DMS153 treated with DMSO at 0.1 percent for 48 hours (cell line): ENCODE results near the gene SOCS3.

ENCODE experiments used
- DNase-seq: peaks from one replicate; lab custom pipeline; 2025; ENCODE audit not compliant: unreplicated experiment; lab: John Stamatoyannopoulos, UW

SOCS3 gene

DNA sequence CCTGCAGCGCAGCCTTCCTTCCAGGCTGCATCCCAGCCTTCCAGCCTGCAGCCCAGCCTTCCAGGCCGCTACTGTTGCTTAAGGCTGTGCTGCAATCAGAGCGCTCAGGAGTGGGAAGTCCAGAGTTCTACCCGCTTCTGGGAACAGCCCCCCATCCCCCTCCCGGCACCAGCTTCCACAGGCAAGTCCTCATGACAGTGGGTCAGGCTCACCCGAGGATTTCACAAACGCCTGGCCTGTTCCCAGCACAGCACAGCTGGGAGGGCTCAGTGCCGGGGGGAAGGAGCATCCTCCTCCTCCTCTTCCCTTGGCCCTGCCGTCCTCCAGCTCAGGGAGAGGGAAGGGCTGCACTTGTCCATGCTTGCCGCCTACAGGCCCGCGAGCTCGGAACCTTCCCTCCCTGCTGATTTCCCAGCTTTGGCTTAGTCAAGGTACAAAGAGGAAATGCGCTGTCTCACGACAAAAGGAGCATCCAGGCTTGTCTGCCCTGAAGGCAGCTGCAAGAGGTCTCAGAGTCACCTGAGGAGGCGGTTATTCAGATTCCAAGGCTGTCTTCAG lies 8.3 kb downstream of the SOCS3 start:
- no peak for DNase-seq

DNA sequence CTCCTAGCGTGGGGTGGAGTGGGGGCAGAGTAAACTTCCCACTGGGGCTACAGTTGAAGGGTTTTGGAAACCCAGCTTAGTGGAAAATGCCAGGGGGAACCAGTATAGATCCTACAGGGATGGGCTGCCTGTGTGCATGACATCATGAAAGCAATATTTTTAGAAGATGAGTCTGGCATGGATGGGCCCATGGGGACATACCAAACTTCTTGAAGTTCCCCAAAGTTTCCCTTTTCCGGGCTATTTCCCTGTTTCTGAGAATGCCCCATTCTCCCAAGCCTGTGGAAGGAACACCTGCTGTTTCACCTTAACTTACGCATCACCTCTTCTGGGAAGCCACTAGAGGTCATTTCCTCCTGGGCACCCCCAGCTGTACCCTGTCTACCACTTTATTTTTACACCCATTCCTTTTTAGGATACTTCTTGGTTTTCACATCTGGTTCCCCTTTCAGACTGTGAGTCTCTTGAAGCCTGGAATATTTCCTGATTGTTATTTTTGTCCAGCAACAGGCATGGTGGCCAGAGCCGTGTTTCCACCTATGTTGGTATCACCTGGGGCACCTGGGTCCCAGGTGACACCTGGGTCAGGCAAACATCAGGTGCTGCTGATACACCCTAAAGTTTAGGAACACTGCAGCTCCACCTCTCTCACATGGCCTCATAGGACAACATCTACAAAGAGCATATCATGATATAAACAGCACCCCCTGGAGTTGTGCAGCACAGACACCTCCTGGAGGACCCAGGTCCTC lies 9.8 kb downstream of the SOCS3 start:
- DNase-seq, result no peak

- no peak for DNase-seq
Measured at GRCh38 chr17:78348055-78348770, 11.7 kb downstream of the SOCS3 start.

DNA sequence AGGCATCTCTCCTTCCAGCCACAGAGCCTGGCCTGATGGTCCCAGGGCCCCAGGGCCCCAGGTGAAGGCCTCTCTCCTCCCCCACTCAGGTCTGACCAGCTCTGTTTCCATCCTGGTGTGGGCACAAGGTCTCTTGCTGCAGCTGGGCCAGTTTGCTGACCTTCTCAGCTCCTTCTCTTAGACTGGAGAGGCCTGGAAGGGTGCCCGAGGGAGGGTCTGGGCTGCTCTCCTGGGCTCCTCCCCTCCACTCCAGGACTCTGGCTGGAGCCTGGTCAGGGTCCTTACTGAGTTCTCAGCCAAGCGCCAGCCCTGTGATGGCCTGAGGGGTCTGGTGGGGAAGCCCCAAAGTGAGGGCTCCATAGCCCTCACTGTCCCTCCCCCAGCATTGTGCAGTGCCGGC lies 12.4 kb downstream of the SOCS3 start:
- no peak for DNase-seq

DNA sequence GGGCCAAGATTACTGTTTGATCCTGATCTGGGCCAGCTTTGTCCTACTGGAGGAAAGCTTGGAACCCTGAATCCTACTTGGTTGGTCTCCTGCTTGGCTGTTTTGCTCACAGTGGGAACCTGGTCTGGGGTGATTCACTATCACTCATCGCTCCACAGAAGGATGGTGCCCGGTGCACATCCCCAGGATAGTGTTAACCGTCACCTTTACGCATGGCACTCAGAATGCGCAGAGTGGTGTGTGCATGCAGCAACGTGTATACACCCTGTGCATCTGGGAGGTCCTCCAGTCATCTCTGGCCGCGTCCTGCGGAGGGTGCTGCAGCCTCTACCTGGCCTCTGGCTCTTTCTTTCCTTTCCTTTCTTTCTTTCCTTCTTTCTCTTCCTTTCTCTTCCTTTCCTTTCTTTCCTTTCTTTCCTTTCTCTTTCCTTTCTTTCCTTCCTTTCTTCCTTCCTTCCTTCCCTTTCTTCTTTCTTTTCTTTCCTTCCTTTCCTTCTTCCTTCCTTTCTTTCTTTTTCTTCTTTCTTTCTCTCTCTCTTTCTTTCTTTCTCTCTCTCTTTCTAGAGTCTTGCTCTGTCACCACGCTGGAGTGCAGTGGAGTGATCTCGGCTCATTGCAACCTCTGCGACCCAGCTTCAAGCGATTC lies 13.1 kb downstream of the SOCS3 start:
- no peak for DNase-seq

DNA sequence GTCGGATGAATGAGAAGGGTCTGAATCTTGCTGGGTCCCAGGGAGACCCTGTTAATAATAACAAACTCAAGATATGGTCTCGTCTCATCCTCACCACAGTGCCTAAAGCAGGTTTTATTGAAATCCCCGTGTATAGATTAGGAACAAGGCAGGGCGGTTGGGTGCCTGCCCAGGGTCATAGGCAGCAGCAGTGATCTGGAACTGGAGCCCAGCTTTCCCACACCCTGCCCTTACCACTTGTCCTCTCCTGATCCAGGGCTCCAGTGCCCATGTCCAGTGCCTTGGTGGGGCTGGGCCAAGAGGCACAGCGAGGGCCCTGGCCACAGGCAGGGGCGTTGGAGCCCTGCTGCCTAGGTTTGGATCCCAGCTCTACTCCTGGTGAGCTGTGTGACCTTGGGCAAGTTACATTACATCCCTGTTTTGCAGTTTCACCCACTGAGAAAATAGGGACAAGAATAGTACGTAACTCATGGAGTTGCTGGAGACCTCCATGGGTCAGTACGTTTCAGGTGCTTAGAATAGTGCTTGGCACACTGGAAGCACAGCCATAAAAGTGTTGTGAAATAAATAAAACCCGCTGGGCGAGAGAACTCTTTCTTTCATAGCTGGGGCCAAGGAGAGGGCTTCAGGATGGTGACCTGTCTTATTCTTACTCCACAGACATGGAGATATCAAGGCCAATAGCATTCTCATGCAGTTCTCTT lies 13.9 kb downstream of the SOCS3 start:
- no peak for DNase-seq

DNA sequence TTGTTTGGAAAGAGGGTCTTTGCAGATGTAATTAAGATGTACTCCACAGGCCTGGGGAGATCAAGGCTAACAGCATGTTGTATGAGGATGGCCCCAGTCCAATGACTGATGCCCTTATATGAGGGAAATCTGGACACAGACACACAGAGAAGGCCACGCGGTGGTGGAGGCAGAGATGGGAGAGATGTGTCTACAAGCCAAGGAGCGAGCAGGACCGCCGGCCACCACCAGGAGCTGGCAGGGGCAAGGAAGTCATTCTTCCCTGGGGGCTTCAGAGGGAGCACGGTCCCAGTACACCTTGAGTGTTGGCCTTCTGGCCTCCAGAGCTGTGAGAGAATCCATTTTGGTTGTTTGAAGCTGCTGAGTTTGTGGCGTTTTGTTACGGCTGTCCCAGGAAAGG lies 14.7 kb downstream of the SOCS3 start:
- no peak for DNase-seq

- no peak for DNase-seq
Measured at GRCh38 chr17:78344666-78345065, 15.2 kb downstream of the SOCS3 start.

DNA sequence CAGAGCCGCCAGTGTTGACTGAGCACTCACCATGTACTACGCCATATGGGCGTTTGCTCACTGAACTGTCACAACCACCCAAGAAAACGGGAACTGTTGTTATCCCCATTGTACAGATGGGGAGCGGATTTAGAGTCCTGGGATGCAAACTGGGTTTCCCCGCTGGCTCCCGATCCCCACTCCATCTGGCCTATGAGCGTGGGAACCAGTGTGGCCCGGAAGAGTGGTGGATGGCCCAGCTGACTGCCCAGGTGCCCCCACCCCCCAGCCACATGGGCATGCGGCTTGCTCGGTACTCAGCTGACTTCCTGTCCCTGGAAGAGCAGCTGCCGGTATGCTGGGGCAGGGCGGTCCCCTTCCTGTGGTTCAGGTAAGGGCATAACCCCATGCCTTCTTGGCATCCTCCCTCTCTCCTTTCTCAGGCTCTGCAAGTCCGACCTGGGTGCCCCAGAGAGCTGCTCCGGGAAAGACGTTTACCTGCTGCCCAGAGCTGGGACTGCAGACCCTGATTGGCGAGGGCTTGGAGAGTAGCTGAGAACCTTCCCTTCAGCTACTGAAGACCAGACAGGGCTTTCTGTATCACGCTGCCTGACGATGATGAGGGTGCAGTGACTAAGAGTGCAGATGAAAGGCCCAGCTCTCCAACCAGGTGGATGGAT lies 16.2 kb downstream of the SOCS3 start:
- DNase-seq, result no peak

DNA sequence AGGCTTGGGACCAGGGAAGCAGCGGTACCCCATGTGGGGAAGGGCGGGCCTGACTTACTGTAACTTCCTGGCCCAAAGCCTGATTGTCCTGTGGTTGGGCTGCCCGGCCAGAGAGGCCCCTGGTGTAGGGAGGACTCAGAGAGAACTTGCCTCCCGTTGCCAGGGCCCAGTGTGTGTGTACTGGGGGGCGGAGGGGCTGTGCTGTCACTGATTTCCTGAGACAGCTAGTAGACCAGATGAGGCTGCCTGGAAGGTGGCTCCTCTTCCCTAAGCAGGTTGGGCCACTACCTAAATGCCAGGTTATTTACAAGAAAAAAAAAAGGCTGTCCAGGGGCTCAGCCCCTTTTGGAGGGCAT lies 16.7 kb downstream of the SOCS3 start:
- DNase-seq, result no peak

DNA sequence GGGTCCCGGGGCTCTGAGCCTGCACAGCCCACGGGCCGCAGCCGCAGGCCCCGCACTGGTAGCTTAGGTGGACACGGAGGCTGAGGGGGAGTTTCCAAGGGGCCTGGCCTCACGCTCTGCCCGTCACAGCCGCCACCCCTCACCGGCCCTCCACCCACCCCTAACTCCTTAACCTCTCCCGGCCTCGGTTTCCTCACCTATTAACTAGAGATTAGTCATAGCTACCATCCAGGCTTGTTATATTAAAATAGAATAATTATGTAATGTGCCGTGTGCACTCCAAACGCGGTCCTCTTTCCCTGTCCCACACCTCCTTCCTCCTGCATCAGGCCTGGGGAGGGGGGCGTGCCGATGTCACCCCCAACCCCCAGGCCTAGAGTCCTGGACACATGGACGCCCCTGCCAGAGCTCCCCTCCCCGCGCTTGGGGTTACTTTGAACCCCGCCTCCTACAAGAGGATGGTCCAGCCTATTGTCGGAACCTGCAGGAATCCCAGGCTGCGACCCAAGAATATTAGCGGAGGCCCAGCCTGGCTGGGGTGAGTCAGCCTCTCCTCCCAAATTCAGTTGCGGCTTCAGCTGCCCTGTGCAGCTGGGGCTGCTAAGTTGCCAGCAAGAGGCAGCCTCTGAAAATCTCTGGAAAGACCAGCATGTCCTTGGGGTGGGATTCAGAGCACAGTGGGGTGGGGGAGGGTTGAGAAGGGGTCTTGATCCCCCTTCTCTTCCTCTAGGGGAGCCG lies 17.3 kb downstream of the SOCS3 start:
- no peak for DNase-seq

- DNase-seq, result no peak
Measured at GRCh38 chr17:78341559-78342448, 18.1 kb downstream of the SOCS3 start.

- DNase-seq, result no peak
Measured at GRCh38 chr17:78340183-78340955, 19.5 kb downstream of the SOCS3 start.

- no peak for DNase-seq
Measured at GRCh38 chr17:78338486-78339259, 21.2 kb downstream of the SOCS3 start.

GRCh38 chr17:78337244-78338109 lies 22.4 kb downstream of the SOCS3 start:
- no peak for DNase-seq

DNA sequence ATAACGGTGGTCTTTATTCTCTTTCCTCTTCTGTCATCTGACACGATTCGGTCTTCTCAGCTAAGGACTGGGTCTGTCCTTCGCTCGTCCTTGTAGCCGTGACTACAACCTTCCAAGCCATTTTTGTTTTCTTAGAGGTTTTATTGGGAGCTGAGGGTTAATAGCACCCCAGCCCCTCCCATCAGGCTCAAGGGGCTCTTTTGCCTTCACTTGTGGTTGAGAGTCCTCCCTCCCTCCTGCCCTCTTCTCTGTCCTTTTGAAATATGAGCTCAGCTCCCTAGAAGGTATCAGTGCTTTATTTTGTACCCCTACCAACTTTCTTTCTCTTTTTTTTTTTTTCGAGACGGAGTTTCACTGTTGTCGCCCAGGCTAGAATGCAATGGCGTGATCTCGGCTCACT lies 24.7 kb downstream of the SOCS3 start:
- DNase-seq, result no peak

DNA sequence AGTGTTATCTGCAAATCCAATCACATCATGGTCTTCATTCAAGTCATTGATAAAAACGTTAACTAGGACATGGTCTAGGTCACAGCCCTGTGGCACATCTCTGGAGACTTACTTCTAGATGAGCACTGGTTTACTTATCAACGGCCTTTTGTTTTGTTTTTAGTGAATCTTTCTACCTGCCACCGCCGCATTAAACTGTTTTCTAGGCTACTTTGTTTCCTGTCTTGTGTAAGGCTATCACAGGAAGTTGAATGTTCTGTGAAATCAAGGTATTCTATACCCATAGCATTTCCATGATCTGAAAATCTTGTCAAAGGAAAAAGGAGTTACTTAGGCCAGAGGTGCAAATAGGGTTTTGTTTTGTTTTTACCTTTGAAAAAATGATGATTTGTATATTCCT lies 26.9 kb downstream of the SOCS3 start:
- DNase-seq, result no peak
